ENCODE data around the gene FAM229A. TPM values are rescaled to one million over a fixed set of nuclear protein-coding genes. Genes with fewer than 3 reads are reported as not detected.

The FAM229A gene
- total and polyA plus RNA-seq, 9 of the 15 experiments (the other 6 are each of a cell fraction or from before 2014, with no cell fraction given), result 0.04 to 21.6 (median 7.4) TPM

DNA sequence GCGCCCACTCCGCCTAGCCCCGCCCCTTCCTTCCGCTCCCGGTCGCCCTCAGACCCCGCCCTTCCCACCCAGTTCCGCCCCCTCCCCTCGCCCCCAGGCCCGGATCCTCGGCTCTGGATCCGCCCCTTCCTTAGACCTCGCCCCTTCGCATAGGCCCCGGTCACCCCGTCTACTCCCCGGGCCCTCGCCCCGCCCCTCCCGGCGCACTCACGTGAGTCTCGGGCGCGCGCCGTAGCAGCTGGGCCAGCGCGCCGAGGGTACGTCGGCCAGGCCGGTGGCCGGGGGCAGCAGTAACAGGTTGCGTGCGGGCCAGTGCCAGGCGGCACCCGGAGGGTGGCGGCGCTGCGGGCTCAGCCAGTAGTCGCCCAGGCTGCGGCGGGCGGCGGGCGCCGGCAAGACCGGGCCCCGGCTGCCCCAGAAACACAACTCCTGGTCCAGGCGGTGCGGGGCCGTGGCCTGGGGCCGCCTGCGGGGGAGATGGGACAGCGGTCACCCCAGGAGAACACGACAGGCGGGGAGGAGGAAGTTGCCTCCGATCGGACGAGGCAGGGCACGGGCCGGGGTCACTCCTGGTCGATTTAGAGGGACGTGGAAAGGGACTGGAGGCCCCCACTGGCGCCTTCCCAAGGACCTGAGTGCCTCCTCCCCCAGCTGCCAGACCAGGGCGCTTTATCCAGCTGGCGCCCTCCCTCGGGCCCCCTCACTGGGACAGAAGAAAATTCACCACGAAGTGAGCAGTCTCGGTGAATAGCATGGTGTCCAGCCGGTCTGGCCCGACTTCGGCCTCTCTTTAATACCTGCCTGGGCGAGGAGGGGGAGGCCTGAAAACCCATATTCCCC lies 10.7 kb downstream of the FAM229A start (continued):
- TF ChIP-seq, protein P1, sequence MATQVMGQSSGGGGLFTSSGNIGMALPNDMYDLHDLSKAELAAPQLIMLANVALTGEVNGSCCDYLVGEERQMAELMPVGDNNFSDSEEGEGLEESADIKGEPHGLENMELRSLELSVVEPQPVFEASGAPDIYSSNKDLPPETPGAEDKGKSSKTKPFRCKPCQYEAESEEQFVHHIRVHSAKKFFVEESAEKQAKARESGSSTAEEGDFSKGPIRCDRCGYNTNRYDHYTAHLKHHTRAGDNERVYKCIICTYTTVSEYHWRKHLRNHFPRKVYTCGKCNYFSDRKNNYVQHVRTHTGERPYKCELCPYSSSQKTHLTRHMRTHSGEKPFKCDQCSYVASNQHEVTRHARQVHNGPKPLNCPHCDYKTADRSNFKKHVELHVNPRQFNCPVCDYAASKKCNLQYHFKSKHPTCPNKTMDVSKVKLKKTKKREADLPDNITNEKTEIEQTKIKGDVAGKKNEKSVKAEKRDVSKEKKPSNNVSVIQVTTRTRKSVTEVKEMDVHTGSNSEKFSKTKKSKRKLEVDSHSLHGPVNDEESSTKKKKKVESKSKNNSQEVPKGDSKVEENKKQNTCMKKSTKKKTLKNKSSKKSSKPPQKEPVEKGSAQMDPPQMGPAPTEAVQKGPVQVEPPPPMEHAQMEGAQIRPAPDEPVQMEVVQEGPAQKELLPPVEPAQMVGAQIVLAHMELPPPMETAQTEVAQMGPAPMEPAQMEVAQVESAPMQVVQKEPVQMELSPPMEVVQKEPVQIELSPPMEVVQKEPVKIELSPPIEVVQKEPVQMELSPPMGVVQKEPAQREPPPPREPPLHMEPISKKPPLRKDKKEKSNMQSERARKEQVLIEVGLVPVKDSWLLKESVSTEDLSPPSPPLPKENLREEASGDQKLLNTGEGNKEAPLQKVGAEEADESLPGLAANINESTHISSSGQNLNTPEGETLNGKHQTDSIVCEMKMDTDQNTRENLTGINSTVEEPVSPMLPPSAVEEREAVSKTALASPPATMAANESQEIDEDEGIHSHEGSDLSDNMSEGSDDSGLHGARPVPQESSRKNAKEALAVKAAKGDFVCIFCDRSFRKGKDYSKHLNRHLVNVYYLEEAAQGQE (IDR thresholded peaks at IDR 0.05; ENCODE audit: borderline replicate concordance), result peak; percentile 42
- TF ChIP-seq, protein P1 (CRISPR knock-in tag; IDR thresholded peaks at IDR 0.05; ENCODE audit: low read depth), result 0 out of 2 replicates have a peak, but pooled peaks have one; percentile 65
- no peak for TF ChIP-seq RBM39 (optimal IDR thresholded peaks at IDR 0.05; ENCODE audit: low read depth, low read length)
- TF ChIP-seq KAT2B (IDR thresholded peaks at IDR 0.05; ENCODE audit: low read depth, low read length), result no peak
- TF ChIP-seq MCM7 (IDR thresholded peaks at IDR 0.05), result no peak
- TF ChIP-seq HNRNPH1 (optimal IDR thresholded peaks at IDR 0.05; ENCODE audit: low read depth, low read length), result no peak
- TF ChIP-seq PHF8 (IDR thresholded peaks at IDR 0.05; ENCODE audit: borderline replicate concordance, low read length), result peak; percentile 88; the same call in 1 of the 2 replicates
- TF ChIP-seq, protein P2, sequence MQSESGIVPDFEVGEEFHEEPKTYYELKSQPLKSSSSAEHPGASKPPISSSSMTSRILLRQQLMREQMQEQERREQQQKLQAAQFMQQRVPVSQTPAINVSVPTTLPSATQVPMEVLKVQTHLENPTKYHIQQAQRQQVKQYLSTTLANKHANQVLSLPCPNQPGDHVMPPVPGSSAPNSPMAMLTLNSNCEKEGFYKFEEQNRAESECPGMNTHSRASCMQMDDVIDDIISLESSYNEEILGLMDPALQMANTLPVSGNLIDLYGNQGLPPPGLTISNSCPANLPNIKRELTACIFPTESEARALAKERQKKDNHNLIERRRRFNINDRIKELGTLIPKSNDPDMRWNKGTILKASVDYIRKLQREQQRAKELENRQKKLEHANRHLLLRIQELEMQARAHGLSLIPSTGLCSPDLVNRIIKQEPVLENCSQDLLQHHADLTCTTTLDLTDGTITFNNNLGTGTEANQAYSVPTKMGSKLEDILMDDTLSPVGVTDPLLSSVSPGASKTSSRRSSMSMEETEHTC (IDR thresholded peaks at IDR 0.05), result peak; percentile 91
- TF ChIP-seq TGIF2 (CRISPR knock-in tag; IDR thresholded peaks at IDR 0.05), result peak; percentile 61; the same call in 1 of the 2 replicates
- TF ChIP-seq, protein P3, sequence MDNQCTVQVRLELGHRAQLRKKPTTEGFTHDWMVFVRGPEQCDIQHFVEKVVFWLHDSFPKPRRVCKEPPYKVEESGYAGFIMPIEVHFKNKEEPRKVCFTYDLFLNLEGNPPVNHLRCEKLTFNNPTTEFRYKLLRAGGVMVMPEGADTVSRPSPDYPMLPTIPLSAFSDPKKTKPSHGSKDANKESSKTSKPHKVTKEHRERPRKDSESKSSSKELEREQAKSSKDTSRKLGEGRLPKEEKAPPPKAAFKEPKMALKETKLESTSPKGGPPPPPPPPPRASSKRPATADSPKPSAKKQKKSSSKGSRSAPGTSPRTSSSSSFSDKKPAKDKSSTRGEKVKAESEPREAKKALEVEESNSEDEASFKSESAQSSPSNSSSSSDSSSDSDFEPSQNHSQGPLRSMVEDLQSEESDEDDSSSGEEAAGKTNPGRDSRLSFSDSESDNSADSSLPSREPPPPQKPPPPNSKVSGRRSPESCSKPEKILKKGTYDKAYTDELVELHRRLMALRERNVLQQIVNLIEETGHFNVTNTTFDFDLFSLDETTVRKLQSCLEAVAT (IDR thresholded peaks at IDR 0.05), result no peak
- TF ChIP-seq, protein P4, sequence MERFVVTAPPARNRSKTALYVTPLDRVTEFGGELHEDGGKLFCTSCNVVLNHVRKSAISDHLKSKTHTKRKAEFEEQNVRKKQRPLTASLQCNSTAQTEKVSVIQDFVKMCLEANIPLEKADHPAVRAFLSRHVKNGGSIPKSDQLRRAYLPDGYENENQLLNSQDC (CRISPR knock-in tag; IDR thresholded peaks at IDR 0.05), result no peak

All from K562 (cell line).